Adrenal gland (tissue), 12 donors: ENCODE results near the gene CALN1. TPM values are rescaled to one million over a fixed set of nuclear protein-coding genes. Genes with fewer than 3 reads are reported as not detected.

Experiments used
- DNase-seq, 7 donors: peaks; one replicate each; pipeline ENCODE4 v3.0.0-alpha.2; 2019 to 2020
- H3K27ac ChIP-seq, 5 donors: fragments of 200-600 bp; sonication (generic) in 4 of 5; 1 replicate in 3 of 5; 2 replicates in 2 of 5; pipeline versions ENCODE4 v1.5.1 to v1.8.0; 2016 to 2020; ENCODE audit warnings: mild to moderate bottlenecking in 1 of 5
- H3K27me3 ChIP-seq: fragments of 200-600 bp; 2 replicates; pipeline ENCODE4 v1.8.0; 2021
- H3K36me3 ChIP-seq, 2 donors: fragments of 200-600 bp; replicated peaks in 1 of 2; 1 replicate in 1 of 2; 2 replicates in 1 of 2; pipeline versions ENCODE4 v1.5.1 to v1.8.0; 2018 to 2022
- H3K4me1 ChIP-seq, 2 donors: fragments of 200-600 bp; replicated peaks in 1 of 2; 1 replicate in 1 of 2; 2 replicates in 1 of 2; pipeline versions ENCODE4 v1.5.1 to v1.8.0; 2018 to 2021
- H3K4me3 ChIP-seq, 4 donors: fragments of 200-600 bp; sonication (generic) in 3 of 4; one replicate each; pipeline ENCODE4 v1.5.1; 2016 to 2018
- H3K9me3 ChIP-seq, 3 donors: fragments of 200-600 bp; sonication (generic) in 1 of 3; replicated peaks in 1 of 3; 1 replicate in 2 of 3; 2 replicates in 1 of 3; pipeline versions ENCODE4 v1.5.1 to v1.8.0; 2016 to 2021
- POLR2A ChIP-seq, 2 donors: fragments of 450-650 bp; IDR thresholded peaks; one replicate each; pipeline ENCODE4 v1.6.1; 2017; ENCODE audit warnings: antibody characterized with exemption in 2 of 2, mild to moderate bottlenecking in 2 of 2, moderate library complexity in 1 of 2
- WGBS, 4 donors: extraction: QIAGEN DNeasy Blood & Tissue Kit in 2 of 4; methylation state at CpG; one replicate each; pipeline versions ENCODE4 v1.1.5 to v1.1.7; 2013 to 2017; 5-methylcytosine and 5-hydroxymethylcytosine counted together
- intact Hi-C, 2 donors: fragments of 100-400 bp; cut with DNase I; formaldehyde crosslinking; loops; one replicate each; pipeline versions ENCODE4 v1.14.1 to v1.15.0; 2022 to 2023
- polyA plus RNA-seq, 3 donors: library from polyadenylated mRNA; stranded (reverse); fragments of 200-250 nt in 2 of 3; fragments of 350-450 nt in 1 of 3; fragmentation: Illumina TruSeq in 1 of 3; extraction: RNeasy Lipid Tissue Mini Kit (QIAGEN cat#74804) in 1 of 3; gene quantifications; one replicate each; pipeline ENCODE4 v1.2.3, GENCODE V29; 2013 to 2014
- total RNA-seq, 9 donors: library from RNA; depleted of rRNA in 4 of 9; stranded (reverse); fragments of >200 nt in 4 of 9; fragments of 120-200 nt in 1 of 9; fragmentation: NEBNext Ultra II Directional in 1 of 9; extraction: Animal tissue kit (Norgen Biotek cat#: 25700) in 1 of 9; gene quantifications; one replicate each; pipeline versions ENCODE4 v1.1.0 to v1.2.4, GENCODE V29; 2013 to 2023
- TF ChIP-seq, protein P1 (sequence below), 6 experiments: fragments of 450-650 bp in 4 of 6; fragments of 200-600 bp in 2 of 6; sonication (generic) in 1 of 6; IDR thresholded peaks; 1 replicate in 5 of 6; 2 replicates in 1 of 6; pipeline versions ENCODE4 v1.5.1 to v1.8.0; 2016 to 2021; ENCODE audit warnings: antibody characterized with exemption in 6 of 6, mild to moderate bottlenecking in 2 of 6, moderate library complexity in 1 of 6
- donor health status: healthy with polysubstance abuse.
- donor health status: Bipolar disorder and iron deficiency.
- donor health status: DM: yes; HTN: yes; CAD: no.
- donor health status: DM: no; HTN: no; CAD: no.
- donor health status: DM: no; HTN: no; CAD: no.
- donor health status: DM: yes; HTN: yes; CAD: no.

The CALN1 gene
- total and polyA plus RNA-seq, 12 donors = 4.3 to 51.5 (median 15.2) TPM

DNA sequence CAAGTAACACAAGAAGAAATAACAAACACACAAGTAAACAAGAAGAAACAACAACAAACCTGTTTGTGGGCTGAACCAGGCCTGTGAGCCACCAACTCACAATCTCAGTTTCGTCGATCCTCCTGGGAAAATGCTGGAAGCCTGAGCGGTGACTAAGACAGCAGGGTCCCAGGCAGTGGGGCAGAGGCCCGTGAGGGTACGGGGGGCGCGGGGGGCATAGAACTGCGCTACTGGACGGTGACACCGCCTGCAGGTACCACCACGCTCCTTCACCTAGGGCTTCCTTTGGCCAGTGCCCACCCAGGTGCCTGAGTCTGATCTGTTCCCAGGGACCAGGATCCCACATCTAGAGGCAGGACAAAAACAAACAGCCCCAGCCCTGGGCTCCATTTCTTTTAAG is 3.4 kb upstream of the CALN1 start:
- WGBS, 4 donors = 90 to 97% (median 94%) methylated on average over 10 to 11 of the region's 11 CpGs
- H3K4me3 ChIP-seq = no peak overlapping the region
- no peaks in the 10 kb centered on the region for H3K9me3 ChIP-seq
- no peaks in the 10 kb centered on the region for H3K4me1 ChIP-seq
- H3K36me3 ChIP-seq = no peaks in the 10 kb centered on the region
- intact Hi-C loops = no loop called here
- no peaks in the 10 kb centered on the region for H3K27me3 ChIP-seq
- no peak for TF ChIP-seq POLR2A (IDR thresholded peaks at IDR 0.05)
- TF ChIP-seq, protein P1, sequence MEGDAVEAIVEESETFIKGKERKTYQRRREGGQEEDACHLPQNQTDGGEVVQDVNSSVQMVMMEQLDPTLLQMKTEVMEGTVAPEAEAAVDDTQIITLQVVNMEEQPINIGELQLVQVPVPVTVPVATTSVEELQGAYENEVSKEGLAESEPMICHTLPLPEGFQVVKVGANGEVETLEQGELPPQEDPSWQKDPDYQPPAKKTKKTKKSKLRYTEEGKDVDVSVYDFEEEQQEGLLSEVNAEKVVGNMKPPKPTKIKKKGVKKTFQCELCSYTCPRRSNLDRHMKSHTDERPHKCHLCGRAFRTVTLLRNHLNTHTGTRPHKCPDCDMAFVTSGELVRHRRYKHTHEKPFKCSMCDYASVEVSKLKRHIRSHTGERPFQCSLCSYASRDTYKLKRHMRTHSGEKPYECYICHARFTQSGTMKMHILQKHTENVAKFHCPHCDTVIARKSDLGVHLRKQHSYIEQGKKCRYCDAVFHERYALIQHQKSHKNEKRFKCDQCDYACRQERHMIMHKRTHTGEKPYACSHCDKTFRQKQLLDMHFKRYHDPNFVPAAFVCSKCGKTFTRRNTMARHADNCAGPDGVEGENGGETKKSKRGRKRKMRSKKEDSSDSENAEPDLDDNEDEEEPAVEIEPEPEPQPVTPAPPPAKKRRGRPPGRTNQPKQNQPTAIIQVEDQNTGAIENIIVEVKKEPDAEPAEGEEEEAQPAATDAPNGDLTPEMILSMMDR (IDR thresholded peaks at IDR 0.05) = no peak
- DNase-seq = no peak
- H3K27ac ChIP-seq = no peak overlapping the region

DNA sequence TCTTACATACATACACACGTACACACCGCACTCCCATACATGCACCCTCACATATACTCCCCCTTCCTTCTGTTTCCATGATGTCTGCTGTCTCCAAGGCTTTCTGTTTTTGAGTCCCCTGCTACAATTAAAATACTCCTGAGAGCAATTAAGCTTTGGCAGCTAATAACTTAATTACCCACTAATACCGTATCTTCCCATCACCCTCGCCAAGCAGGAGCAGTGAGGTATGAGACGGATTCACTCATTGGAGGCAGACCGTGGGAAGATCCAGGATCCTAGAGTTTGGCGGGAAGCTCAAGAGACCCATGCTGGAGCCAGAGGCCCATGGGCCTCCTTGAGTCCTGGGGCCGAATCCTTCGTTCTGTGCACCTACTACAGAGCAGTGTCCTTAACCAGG is 1.7 kb upstream of the CALN1 start:
- 92 to 96% (median 94%) methylated on average over 7 to 9 of the region's 9 CpGs for WGBS, 4 donors
- intact Hi-C loops = no loop called here

DNA sequence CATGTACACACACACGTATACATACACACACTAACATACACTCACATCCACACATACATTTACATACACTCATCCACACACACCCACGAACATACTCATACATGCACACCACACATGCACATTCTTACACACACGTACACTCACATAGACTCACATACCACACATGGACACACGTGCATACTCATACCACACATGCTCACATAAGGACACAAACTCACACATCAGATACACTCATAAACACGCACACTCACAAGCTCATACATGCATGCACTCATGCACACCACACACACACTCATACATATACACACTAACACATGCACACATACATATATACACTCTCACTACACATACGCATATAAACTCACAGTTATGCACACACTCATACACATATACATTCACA is 1.2 kb upstream of the CALN1 start:
- DNase-seq = no peak
- no peak for TF ChIP-seq POLR2A (IDR thresholded peaks at IDR 0.05)
- TF ChIP-seq, protein P1 (IDR thresholded peaks at IDR 0.05) = no peak
- intact Hi-C loops = no loop called here
- 93 to 95% (median 94%) methylated on average over 6 of the region's 6 CpGs for WGBS, 4 donors
- no peak overlapping the region for H3K27ac ChIP-seq
- H3K4me3 ChIP-seq = no peak overlapping the region
- no peaks in the 10 kb centered on the region for H3K4me1 ChIP-seq
- H3K9me3 ChIP-seq = no peaks in the 10 kb centered on the region
- no peaks in the 10 kb centered on the region for H3K36me3 ChIP-seq
- H3K27me3 ChIP-seq = no peaks in the 10 kb centered on the region

More for the DNA sequence above, 1.7 kb upstream of the CALN1 start:
- no peak for DNase-seq
- Histone ChIP-seq H3K9me3 (no peaks in the 10 kb centered on the region), H3K27me3 (no peaks in the 10 kb centered on the region), H3K36me3 (no peaks in the 10 kb centered on the region), H3K27ac (no peak overlapping the region), H3K4me1 (no peaks in the 10 kb centered on the region), H3K4me3 (no peak overlapping the region)
- TF ChIP-seq POLR2A (IDR thresholded peaks at IDR 0.05) = no peak
- TF ChIP-seq, protein P1 (IDR thresholded peaks at IDR 0.05) = no peak

DNA sequence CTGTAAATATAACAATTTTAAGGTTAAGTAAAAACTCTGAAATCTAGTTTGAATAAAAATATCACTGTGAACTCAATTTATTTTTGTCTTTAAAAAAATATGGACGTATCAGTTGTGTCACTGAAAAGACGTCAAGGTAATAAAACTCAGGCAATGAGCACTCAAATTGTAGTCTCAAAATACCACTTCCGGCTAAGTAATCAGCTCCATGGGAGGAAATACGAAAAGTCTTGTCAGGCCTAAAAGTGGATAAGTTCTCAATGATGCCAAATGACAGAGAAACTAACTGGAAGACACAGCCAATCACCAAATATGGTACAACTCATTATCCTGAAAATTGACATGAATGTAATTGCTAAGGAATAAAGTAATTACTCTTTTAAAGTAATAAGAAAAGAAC is 719 bp downstream of the CALN1 start:
- no peaks in the 10 kb centered on the region for H3K4me1 ChIP-seq
- no peak for DNase-seq
- no peak for TF ChIP-seq POLR2A (IDR thresholded peaks at IDR 0.05)
- TF ChIP-seq, protein P1 (IDR thresholded peaks at IDR 0.05) = no peak
- WGBS, 4 donors = 77 to 91% (median 81%) methylated on average over 4 of the region's 4 CpGs
- H3K27me3 ChIP-seq = no peaks in the 10 kb centered on the region
- H3K27ac ChIP-seq = no peak overlapping the region
- H3K36me3 ChIP-seq = no peaks in the 10 kb centered on the region
- H3K9me3 ChIP-seq = no peaks in the 10 kb centered on the region
- intact Hi-C loops = no loop called here
- H3K4me3 ChIP-seq = no peak overlapping the region
